ENCODE results near the gene RGS10. TPM values are rescaled to one million over a fixed set of nuclear protein-coding genes. Genes with fewer than 3 reads are reported as not detected.

RGS10 gene
- total RNA-seq, 1 experiment from 2014 or later: 10.6 TPM

- H3K4ac ChIP-seq (ENCODE audit: low read depth, low read length): no peak overlapping the region
- no peak overlapping the region for H2AFZ ChIP-seq (ENCODE audit: low read length)
- H3K79me2 ChIP-seq (ENCODE audit: insufficient read depth, low read length): no peaks in the 10 kb centered on the region
- no peak overlapping the region for H3K27ac Mint-ChIP-seq
- H3K9ac ChIP-seq (ENCODE audit: extremely low read depth, insufficient read length, low read length): no peak overlapping the region
- no peaks in the 10 kb centered on the region for H3K4me1 ChIP-seq (ENCODE audit: insufficient read depth, low read length)
- H3K9me3 ChIP-seq (ENCODE audit: control insufficient read depth, low read depth, low read length): no peaks in the 10 kb centered on the region
- no peak overlapping the region for H3K4me3 Mint-ChIP-seq
- no CpG with 5 or more reads among the region's 12 CpGs for WGBS (ENCODE audit: extremely low coverage, insufficient read length, low lambda C conversion rate)
- peaks cover 11% of the 10 kb centered on the region for H3K27me3 Mint-ChIP-seq (ENCODE audit: low read depth)
- H3K9me3 Mint-ChIP-seq: no peaks in the 10 kb centered on the region
- H2BK15ac ChIP-seq (ENCODE audit: low read depth, low read length): no peak overlapping the region
- no peak overlapping the region for H2BK12ac ChIP-seq (ENCODE audit: insufficient read length, low read depth, low read length)
- H3K79me1 ChIP-seq (ENCODE audit: insufficient read depth, low read depth, low read length, poor library complexity, severe bottlenecking): no peaks in the 10 kb centered on the region
- no peak for TF ChIP-seq CTCF (conservative IDR thresholded peaks at IDR 0.05)
- H4K91ac ChIP-seq (ENCODE audit: insufficient read length, low read depth, low read length): no peak overlapping the region
- no peak overlapping the region for H2BK20ac ChIP-seq (ENCODE audit: low read depth, low read length, poor library complexity, severe bottlenecking)
- no peak overlapping the region for H3K56ac ChIP-seq (ENCODE audit: insufficient read length, low read depth, low read length)
- H2AK5ac ChIP-seq (ENCODE audit: insufficient read length, low read length): no peak overlapping the region
- H3K18ac ChIP-seq (ENCODE audit: insufficient read length, low read depth, low read length): no peak overlapping the region
- no peak overlapping the region for H3K14ac ChIP-seq (ENCODE audit: insufficient read depth, low read length)
- no peak overlapping the region for H3K23ac ChIP-seq (ENCODE audit: insufficient read length, low read depth, low read length)
- H2BK120ac ChIP-seq (ENCODE audit: low read depth, low read length, poor library complexity, severe bottlenecking): no peak overlapping the region
- H3T11ph ChIP-seq (ENCODE audit: low read length): no peak overlapping the region
- H3K23me2 ChIP-seq (ENCODE audit: insufficient read length, low read depth, low read length, poor library complexity, severe bottlenecking): no peaks in the 10 kb centered on the region
- no peak overlapping the region for H4K8ac ChIP-seq (replicated peaks; ENCODE audit: insufficient read length, low read depth, low read length)
- DNase-seq: no peak
- no peaks in the 10 kb centered on the region for H4K20me1 ChIP-seq (ENCODE audit: control insufficient read depth, insufficient read depth, insufficient read length)
- H3K4me2 ChIP-seq (ENCODE audit: insufficient read depth, insufficient read length, low read length): no peak overlapping the region
- no peak overlapping the region for H4K5ac ChIP-seq (ENCODE audit: insufficient read length, low read depth, low read length)
- H2BK5ac ChIP-seq (ENCODE audit: insufficient read length, low read length): no peak overlapping the region
- H3K4me1 Mint-ChIP-seq: peaks cover 0 to 8% of the 10 kb centered on the region in 2 experiments; a peak in 3 of 4 replicates
- no peak overlapping the region for H3K27ac ChIP-seq (ENCODE audit: insufficient read length, low read depth, low read length)
- H3K36me3 Mint-ChIP-seq (ENCODE audit: insufficient read depth in 1 of 3, low read depth in 3 of 3): no peaks in the 10 kb centered on the region; a peak in 1 of 7 replicates
- H3K27me3 ChIP-seq (ENCODE audit: insufficient read depth, low read length): no peaks in the 10 kb centered on the region
Measured at GRCh38 chr10:119502209-119502608, 40.3 kb downstream of the RGS10 start.
